ACC112 (cell line): ENCODE results near the gene ARHGAP22.

Experiments used
- H2AFZ ChIP-seq: fragments of 200-600 bp; sonication (generic); one replicate; pipeline ENCODE4 v1.6.0; 2017; ENCODE audit warnings: antibody characterized with exemption, low read length; ENCODE audit not compliant: unreplicated experiment
- H3K27ac ChIP-seq: fragments of 200-600 bp; sonication (generic); 2 replicates; pipeline ENCODE4 v1.5.1; 2014; ENCODE audit warnings: low read depth, mild to moderate bottlenecking, antibody characterized with exemption, low read length, moderate library complexity
- H3K27me3 ChIP-seq: fragments of 200-600 bp; sonication (generic); 2 replicates; pipeline ENCODE4 v1.6.1; 2014; ENCODE audit warnings: mild to moderate bottlenecking, antibody characterized with exemption, low read length, moderate library complexity, mixed read lengths; ENCODE audit not compliant: insufficient read depth
- H3K36me3 ChIP-seq: fragments of 200-600 bp; sonication (generic); 2 replicates; pipeline ENCODE4 v1.6.1; 2016; ENCODE audit warnings: mild to moderate bottlenecking, antibody characterized with exemption, low read length, moderate library complexity, mixed read lengths; ENCODE audit not compliant: insufficient read depth
- H3K4me1 ChIP-seq: fragments of 200-600 bp; sonication (generic); one replicate; pipeline ENCODE4 v1.6.1; 2016; ENCODE audit warnings: low read length, mixed read lengths; ENCODE audit not compliant: insufficient read depth, unreplicated experiment, control insufficient read depth
- H3K4me3 ChIP-seq: fragments of 200-600 bp; sonication (generic); 2 replicates; pipeline ENCODE4 v1.5.1; 2014; ENCODE audit warnings: mild to moderate bottlenecking, low read depth, low read length
- H3K79me2 ChIP-seq: fragments of 200-600 bp; sonication (generic); one replicate; pipeline ENCODE4 v1.6.0; 2016; ENCODE audit warnings: low read length; ENCODE audit not compliant: control insufficient read depth, unreplicated experiment, insufficient read depth

The ARHGAP22 gene

DNA sequence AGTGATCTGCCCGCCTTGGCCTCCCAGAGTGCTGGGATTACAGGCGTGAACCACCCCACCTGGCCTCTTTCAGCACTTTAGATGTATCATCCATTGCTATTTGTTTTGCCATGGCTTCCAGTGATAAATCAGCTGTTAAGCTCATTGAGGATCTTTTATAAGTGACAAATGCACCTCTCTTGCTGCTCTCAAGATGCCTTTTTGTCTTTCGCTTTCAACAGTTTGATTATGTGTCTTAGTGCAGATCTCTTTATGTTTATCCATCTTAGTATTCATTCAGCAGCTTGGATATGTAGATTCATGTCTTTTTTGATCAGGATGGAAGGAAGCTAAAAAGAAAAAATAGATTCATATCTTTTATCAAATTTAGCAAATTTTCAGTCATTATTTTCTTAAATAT, 192.8 kb downstream of the ARHGAP22 start:
- no peaks in the 10 kb centered on the region for H3K27me3 ChIP-seq
- no peaks in the 10 kb centered on the region for H3K4me1 ChIP-seq
- no peaks in the 10 kb centered on the region for H3K79me2 ChIP-seq
- no peak overlapping the region for H2AFZ ChIP-seq
- no peak overlapping the region for H3K27ac ChIP-seq
- H3K4me3 ChIP-seq = no peak overlapping the region
- peaks cover 26% of the 10 kb centered on the region for H3K36me3 ChIP-seq

DNA sequence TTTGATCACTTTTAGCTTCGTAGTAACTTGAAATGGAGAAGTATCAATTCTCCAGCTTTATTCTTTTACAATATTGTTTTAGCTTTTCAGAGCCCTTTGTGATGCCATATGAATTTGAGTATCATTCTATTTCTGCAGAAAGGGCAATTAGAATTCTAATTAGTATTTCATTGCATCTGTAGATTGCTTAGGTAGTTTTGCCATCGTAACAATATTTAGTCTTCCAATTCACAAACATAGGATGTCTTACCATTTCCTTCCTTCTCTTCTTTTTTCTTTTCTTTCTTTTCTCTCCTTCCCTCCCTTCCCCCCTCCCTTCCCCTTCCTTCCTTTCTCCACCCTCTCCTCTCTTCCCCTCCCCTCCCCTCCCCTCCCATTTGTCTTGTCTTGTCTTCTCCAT, 193.4 kb downstream of the ARHGAP22 start:
- H3K27me3 ChIP-seq = no peaks in the 10 kb centered on the region
- H3K36me3 ChIP-seq = peaks cover 26% of the 10 kb centered on the region
- H3K4me1 ChIP-seq = peaks cover 5% of the 10 kb centered on the region
- H3K4me3 ChIP-seq = no peak overlapping the region
- H3K27ac ChIP-seq = no peak overlapping the region
- H2AFZ ChIP-seq = no peak overlapping the region
- H3K79me2 ChIP-seq = no peaks in the 10 kb centered on the region

DNA sequence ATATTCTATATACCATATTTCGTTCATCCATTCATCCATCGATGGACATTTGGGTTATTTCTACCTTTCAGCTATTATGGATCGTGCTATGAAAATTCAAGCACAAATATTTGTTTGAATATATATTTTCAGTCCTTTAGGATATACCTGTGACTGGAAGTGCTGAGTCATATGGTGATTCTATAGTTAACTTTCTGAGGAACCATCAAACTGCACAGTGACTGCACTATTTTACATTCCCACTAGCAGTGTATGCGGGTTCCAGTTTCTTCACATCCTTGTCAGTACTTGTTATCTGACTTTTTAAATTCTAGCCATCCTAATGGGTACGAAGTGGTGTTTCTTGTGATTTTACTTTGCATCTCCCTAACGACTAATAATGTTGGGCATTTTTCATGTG, 194.4 kb downstream of the ARHGAP22 start:
- Histone ChIP-seq H3K4me1 (peaks cover 10% of the 10 kb centered on the region), H2AFZ (no peak overlapping the region), H3K36me3 (peaks cover 26% of the 10 kb centered on the region), H3K27me3 (no peaks in the 10 kb centered on the region), H3K4me3 (no peak overlapping the region), H3K79me2 (no peaks in the 10 kb centered on the region), H3K27ac (no peak overlapping the region)

DNA sequence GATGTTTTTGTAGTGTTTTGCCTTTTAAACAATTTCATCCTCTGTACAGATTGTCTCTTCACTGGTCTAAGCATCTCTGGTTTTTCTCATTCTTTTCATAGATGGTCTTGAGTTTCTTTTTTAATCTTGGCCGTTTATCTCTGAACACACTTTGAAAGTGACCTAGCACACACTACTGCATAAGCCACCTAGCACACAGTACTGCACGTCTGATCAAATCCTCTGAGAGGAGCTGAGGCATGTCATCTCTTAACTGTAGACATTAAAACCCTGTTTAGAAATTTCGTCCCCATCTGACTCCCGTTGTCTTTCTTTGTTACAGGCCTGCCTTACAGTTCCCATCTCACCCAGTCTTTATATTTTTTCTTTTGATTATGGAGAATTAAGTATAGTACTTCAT, 198.2 kb downstream of the ARHGAP22 start:
- Histone ChIP-seq H3K4me1 (peaks cover 10% of the 10 kb centered on the region), H3K27ac (no peak overlapping the region), H3K27me3 (no peaks in the 10 kb centered on the region), H3K36me3 (peaks cover 9% of the 10 kb centered on the region; the same call in 1 of the 2 replicates), H3K79me2 (no peaks in the 10 kb centered on the region), H3K4me3 (no peak overlapping the region), H2AFZ (no peak overlapping the region)

DNA sequence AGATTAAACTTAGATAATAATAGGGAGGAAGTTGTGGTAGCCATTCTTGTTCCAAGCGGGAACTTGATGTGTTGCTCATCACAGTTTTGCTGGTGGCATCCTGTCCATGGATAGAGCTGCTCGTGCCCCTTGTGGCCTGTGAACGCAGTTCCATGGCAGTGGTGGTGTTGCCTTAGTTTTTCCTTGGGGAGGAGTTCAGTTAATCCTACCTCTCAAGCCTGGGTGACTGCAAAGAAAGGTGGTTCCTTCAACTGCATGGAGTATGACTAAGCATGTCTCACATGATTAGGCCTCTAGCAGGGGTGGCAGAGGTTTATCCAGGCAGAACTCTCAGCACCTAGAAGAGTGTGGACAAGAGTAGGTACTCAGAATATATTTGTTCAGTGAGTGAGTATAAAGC, 198.7 kb downstream of the ARHGAP22 start:
- no peak overlapping the region for H2AFZ ChIP-seq
- H3K27me3 ChIP-seq = no peaks in the 10 kb centered on the region
- no peak overlapping the region for H3K4me3 ChIP-seq
- no peak overlapping the region for H3K27ac ChIP-seq
- peaks cover 10% of the 10 kb centered on the region for H3K4me1 ChIP-seq
- no peaks in the 10 kb centered on the region for H3K79me2 ChIP-seq
- H3K36me3 ChIP-seq = peaks cover 9% of the 10 kb centered on the region; the same call in 1 of the 2 replicates

DNA sequence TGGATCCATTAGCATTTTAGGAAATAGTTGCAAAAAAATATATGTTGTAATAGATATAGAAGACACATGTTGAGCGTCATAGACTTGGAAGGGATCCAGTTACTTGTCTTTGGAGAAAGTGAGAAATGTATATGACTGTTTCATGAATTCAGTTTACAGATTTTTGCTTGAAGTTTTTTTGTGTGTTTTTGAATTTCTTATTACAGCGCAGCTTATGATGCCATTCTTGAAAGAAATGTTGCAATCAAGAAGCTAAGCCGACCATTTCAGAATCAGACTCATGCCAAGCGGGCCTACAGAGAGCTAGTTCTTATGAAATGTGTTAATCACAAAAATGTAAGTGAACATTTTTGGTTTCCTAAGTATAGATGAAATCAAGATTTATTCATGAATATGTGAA, 200.2 kb downstream of the ARHGAP22 start:
- peaks cover 19% of the 10 kb centered on the region for H3K4me1 ChIP-seq
- H3K36me3 ChIP-seq = no peaks in the 10 kb centered on the region
- no peak overlapping the region for H3K27ac ChIP-seq

DNA sequence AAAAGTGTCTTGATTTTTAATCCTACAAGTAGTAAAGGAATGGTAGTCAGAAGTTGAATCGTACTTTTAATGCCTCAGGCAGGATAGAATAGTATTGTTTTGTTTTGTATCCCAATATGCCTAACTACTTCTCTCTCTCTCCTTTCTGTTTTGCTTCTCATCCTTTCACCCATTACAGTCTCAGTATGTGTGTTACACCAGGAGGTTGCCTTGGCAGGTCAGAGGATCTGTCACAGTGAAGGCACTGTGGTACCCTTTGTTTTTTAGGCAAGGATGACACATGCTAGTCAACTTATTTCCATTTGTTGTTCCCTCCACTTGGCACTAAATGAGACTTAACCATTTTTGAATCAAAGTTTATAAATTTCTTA, 204.0 kb downstream of the ARHGAP22 start:
- Histone ChIP-seq H3K79me2 (no peaks in the 10 kb centered on the region), H2AFZ (no peak overlapping the region), H3K27ac (no peak overlapping the region), H3K27me3 (no peaks in the 10 kb centered on the region), H3K4me1 (peaks cover 9% of the 10 kb centered on the region), H3K4me3 (no peak overlapping the region), H3K36me3 (no peaks in the 10 kb centered on the region)

More for the DNA sequence above, 200.2 kb downstream of the ARHGAP22 start:
- H3K27me3 ChIP-seq = no peaks in the 10 kb centered on the region
- no peaks in the 10 kb centered on the region for H3K79me2 ChIP-seq
- no peak overlapping the region for H2AFZ ChIP-seq
- no peak overlapping the region for H3K4me3 ChIP-seq

DNA sequence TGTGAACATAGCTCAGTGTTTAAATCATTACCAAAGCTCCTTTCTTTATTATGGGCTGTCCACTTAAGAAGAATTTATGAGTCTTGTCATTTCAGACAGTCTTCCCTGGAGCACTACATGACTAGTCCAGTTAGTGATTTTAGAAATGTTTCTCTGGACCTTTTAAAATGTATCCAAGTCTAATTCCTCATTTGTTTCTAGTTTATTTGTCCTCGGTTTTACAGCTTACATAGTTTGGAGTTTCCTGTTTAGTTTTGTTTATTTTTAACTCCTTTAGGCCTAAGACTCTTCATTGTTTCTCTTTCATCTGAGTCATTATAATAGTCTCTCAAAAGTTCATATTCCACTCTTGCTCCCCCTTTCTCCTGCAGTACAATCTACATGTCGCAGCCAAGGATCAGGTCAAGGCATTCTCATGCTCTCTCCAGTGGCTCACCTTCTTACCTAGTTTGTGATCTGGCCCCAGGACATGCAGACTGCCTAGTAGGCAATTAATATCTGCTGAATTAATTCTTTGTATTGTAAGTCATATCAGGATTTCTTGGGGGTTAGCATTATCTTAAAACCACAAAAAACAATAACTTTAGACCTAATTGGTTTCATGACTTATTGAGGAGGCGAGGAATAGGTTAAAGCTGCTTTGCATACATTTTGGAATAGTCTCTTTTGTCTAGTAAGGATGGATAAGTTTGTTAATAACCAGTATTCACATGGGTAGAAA, 204.6 kb downstream of the ARHGAP22 start:
- Histone ChIP-seq H3K27ac (no peak overlapping the region), H3K4me1 (peaks cover 9% of the 10 kb centered on the region), H3K79me2 (no peaks in the 10 kb centered on the region), H3K27me3 (no peaks in the 10 kb centered on the region), H2AFZ (no peak overlapping the region), H3K36me3 (no peaks in the 10 kb centered on the region), H3K4me3 (no peak overlapping the region)

DNA sequence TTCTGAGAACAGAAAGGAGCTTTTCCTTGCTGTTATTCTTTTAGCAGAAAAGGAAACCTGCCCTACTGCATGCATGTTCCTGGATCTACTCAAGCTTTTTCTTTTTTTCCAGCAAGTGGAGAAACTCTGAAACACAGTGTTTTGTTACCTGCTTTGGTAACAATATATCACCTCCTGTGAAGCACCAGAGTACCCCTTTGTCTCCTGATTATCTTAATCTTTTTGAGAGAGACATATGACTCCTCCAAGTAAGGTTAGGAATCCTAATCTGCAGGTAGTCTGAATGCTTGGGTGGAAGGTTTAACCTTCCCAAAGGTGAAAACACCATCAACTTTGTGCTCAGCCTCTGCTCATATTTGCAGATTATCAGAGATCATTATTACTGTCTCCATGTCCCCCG, 205.3 kb downstream of the ARHGAP22 start:
- no peaks in the 10 kb centered on the region for H3K79me2 ChIP-seq
- no peak overlapping the region for H2AFZ ChIP-seq
- H3K27ac ChIP-seq = no peak overlapping the region
- H3K27me3 ChIP-seq = no peaks in the 10 kb centered on the region
- no peaks in the 10 kb centered on the region for H3K36me3 ChIP-seq
- no peak overlapping the region for H3K4me3 ChIP-seq
- peaks cover 9% of the 10 kb centered on the region for H3K4me1 ChIP-seq

DNA sequence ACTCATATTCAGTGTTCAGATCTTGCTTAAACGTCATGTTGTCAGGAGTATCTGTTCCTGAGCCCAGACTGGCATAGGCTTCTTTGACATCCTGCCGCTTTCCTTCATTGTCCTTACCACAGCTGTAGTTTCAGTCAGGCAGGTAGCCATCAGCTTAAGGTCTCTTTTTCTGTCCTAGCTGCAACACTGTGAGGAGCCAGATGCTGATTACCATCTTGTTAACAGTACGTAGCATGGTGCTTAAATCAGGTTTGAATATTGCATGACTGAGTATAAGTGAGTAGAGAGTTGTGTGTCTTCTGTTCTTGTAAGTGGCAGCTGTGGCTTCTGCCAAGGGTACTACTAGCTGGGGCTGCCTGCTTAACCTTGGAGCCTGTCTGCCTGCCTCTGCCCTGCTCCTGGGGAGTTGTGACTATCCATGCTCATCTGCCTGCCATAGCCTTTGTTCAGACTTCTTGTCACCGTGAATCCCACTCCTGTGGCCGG, 205.8 kb downstream of the ARHGAP22 start:
- H3K27me3 ChIP-seq = no peaks in the 10 kb centered on the region
- peaks cover 9% of the 10 kb centered on the region for H3K4me1 ChIP-seq
- no peak overlapping the region for H3K4me3 ChIP-seq
- no peaks in the 10 kb centered on the region for H3K79me2 ChIP-seq
- no peaks in the 10 kb centered on the region for H3K36me3 ChIP-seq
- H2AFZ ChIP-seq = no peak overlapping the region
- no peak overlapping the region for H3K27ac ChIP-seq

DNA sequence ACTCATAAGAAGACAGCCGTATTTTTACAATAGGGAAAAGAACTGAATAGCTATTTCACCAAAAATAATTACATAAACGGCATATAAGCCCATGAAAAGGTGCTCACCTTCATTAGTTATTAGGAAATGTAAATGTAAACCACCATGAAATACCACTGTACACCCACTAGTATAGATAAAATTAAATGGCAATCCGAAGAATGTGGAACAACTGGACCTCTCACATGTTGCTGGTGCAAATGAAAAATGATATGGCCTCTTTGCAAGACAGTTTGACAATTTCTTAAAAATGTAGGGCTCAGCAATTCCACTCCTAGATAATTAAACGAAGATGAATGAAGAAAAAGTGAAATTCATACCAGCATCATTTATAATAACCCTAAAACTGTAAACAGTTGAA, 206.6 kb downstream of the ARHGAP22 start:
- H3K27me3 ChIP-seq = no peaks in the 10 kb centered on the region
- H3K27ac ChIP-seq = no peak overlapping the region
- H3K4me3 ChIP-seq = no peak overlapping the region
- H3K79me2 ChIP-seq = no peaks in the 10 kb centered on the region
- H2AFZ ChIP-seq = no peak overlapping the region
- peaks cover 9% of the 10 kb centered on the region for H3K4me1 ChIP-seq
- no peaks in the 10 kb centered on the region for H3K36me3 ChIP-seq
